Endothelial cell of umbilical vein (primary cell): Measurements from ENCODE around the gene MYO16. TPM values are rescaled to one million over a fixed set of nuclear protein-coding genes. Genes with fewer than 3 reads are reported as not detected.

Source experiments
- BruUV-seq: library from RNA; stranded (reverse); fragments of 400-500 nt; replicated peaks from 2 replicates; lab custom pipeline; 2021; lab: Mats Ljungman, UMichigan
- CTCF ChIA-PET: fragments of 300-600, 350-600 bp; sonication (Branson Sonifier 250); formaldehyde crosslinking; loops from one replicate; lab custom pipeline; 2021; ENCODE audit warnings: antibody characterized with exemption, inconsistent platforms; lab: Charles Lee
- POLR2A ChIA-PET: fragments of 300-600, 350-600 bp; sonication (Branson Sonifier 250); formaldehyde crosslinking; loops from one replicate; lab custom pipeline; 2021; ENCODE audit warnings: antibody characterized with exemption, inconsistent platforms; lab: Charles Lee
- DNase-seq: peaks from one replicate; pipeline ENCODE4 v3.0.0-alpha.2; 2011; ENCODE audit warnings: low read depth, low spot score
- FAIRE-seq: peaks from 2 replicates; lab custom pipeline; 2011; peaks lifted over from hg19 to GRCh38; lab: Jason Lieb, UNC
- H2AFZ ChIP-seq: 2 replicates; pipeline ENCODE4 v1.6.0; 2012; ENCODE audit warnings: low read depth, low read length, control low read depth, inconsistent platforms
- H3K27ac ChIP-seq: 2 replicates; pipeline ENCODE4 v1.5.1; 2011; ENCODE audit warnings: low read depth, mild to moderate bottlenecking, control low read depth, low read length, moderate library complexity; ENCODE audit not compliant: insufficient read depth
- H3K27me3 ChIP-seq, 2 experiments: 2 replicates each; pipeline versions ENCODE4 v1.6.0 to v1.6.1; 2011; ENCODE audit warnings: low read length in 2 of 2, mixed read lengths in 1 of 2; ENCODE audit not compliant: control insufficient read depth in 2 of 2, insufficient read depth in 2 of 2
- H3K36me3 ChIP-seq, 2 experiments: 2 replicates in 1 of 2; 3 replicates in 1 of 2; pipeline ENCODE4 v1.5.1; 2011; ENCODE audit warnings: low read length in 2 of 2, mild to moderate bottlenecking in 1 of 2, moderate library complexity in 1 of 2; ENCODE audit not compliant: control insufficient read depth in 2 of 2, insufficient read depth in 2 of 2; ENCODE audit errors: extremely low read depth in 1 of 2
- H3K4me1 ChIP-seq: 3 replicates; pipeline ENCODE4 v1.5.1; 2011; ENCODE audit warnings: mild to moderate bottlenecking, low read length; ENCODE audit not compliant: control insufficient read depth, insufficient read depth; ENCODE audit errors: extremely low read depth
- H3K4me2 ChIP-seq: 2 replicates; pipeline ENCODE4 v1.6.1; 2011; ENCODE audit warnings: low read length, control low read depth, mixed read lengths; ENCODE audit not compliant: insufficient read depth
- H3K4me3 ChIP-seq, 3 experiments: fragments of 200-600 bp in 1 of 3; sonication (generic), shearing (Covaris generic) in 1 of 3; replicated peaks in 1 of 3; 2 replicates each; pipeline ENCODE4 v1.5.1; 2011 to 2016; ENCODE audit warnings: control low read depth in 3 of 3, low read length in 3 of 3, mild to moderate bottlenecking in 2 of 3, inconsistent platforms in 1 of 3, low read depth in 1 of 3, moderate library complexity in 1 of 3; ENCODE audit not compliant: insufficient read depth in 1 of 3
- H3K79me2 ChIP-seq: 2 replicates; pipeline ENCODE4 v1.6.0; 2012; ENCODE audit warnings: low read length, inconsistent platforms; ENCODE audit not compliant: control insufficient read depth, insufficient read depth
- H3K9ac ChIP-seq: replicated peaks from 2 replicates; pipeline ENCODE3; 2011; ENCODE audit warnings: low read length, control low read depth; ENCODE audit not compliant: insufficient read depth; ENCODE audit errors: extremely low read depth
- H3K9me1 ChIP-seq: replicated peaks from 3 replicates; pipeline ENCODE4 v1.6.0; 2011; ENCODE audit warnings: mild to moderate bottlenecking, low read length; ENCODE audit not compliant: control insufficient read depth, insufficient read depth; ENCODE audit errors: extremely low read depth
- H3K9me3 ChIP-seq: replicated peaks from 2 replicates; pipeline ENCODE4 v1.5.1; 2012; ENCODE audit warnings: low read length, inconsistent platforms; ENCODE audit not compliant: control insufficient read depth, insufficient read depth
- H4K20me1 ChIP-seq: replicated peaks from 2 replicates; pipeline ENCODE3; 2011; ENCODE audit warnings: mild to moderate bottlenecking, low read length; ENCODE audit not compliant: control insufficient read depth, insufficient read depth; ENCODE audit errors: extremely low read depth
- EZH2 ChIP-seq: IDR thresholded peaks from 2 replicates; pipeline ENCODE4 v1.6.1; 2012; ENCODE audit warnings: borderline replicate concordance, low read depth, mild to moderate bottlenecking, moderate library complexity, low read length, inconsistent platforms; ENCODE audit not compliant: severe bottlenecking
- FOS ChIP-seq: IDR thresholded peaks from 2 replicates; pipeline ENCODE4 v1.6.1; 2011; ENCODE audit warnings: mild to moderate bottlenecking, low read length, moderate library complexity, borderline replicate concordance; ENCODE audit not compliant: insufficient read depth
- GATA2 ChIP-seq: IDR thresholded peaks from 2 replicates; pipeline ENCODE4 v1.7.0; 2011; ENCODE audit warnings: low read depth, mild to moderate bottlenecking, moderate library complexity, mixed read lengths, low read length; ENCODE audit not compliant: insufficient read length, insufficient read depth
- JUN ChIP-seq: IDR thresholded peaks from 2 replicates; pipeline ENCODE4 v1.6.1; 2011; ENCODE audit warnings: borderline replicate concordance, low read depth; ENCODE audit not compliant: insufficient read length, insufficient read depth
- MYC ChIP-seq: IDR thresholded peaks from one replicate; pipeline ENCODE4 v1.6.1; 2011; ENCODE audit warnings: mild to moderate bottlenecking, low read depth, low read length
- POLR2A ChIP-seq: IDR thresholded peaks from 2 replicates; pipeline ENCODE4 v1.6.1; 2012; ENCODE audit warnings: low read depth, mild to moderate bottlenecking, control low read depth, low read length
- POLR2AphosphoS5 ChIP-seq: IDR thresholded peaks from 2 replicates; pipeline ENCODE4 v1.6.1; 2012; ENCODE audit warnings: low read depth, mild to moderate bottlenecking, control low read depth, low read length, moderate library complexity; ENCODE audit not compliant: insufficient read depth
- dilution Hi-C: fragments of 300-500 bp; cut with MboI; formaldehyde crosslinking; loops from one replicate; pipeline ENCODE4 v1.15.0; 2019; ENCODE audit warnings: low sequenced_read_pairs; ENCODE audit not compliant: extremely low pct_ligation_motif_present
- intact Hi-C: fragments of 100-400 bp; cut with micrococcal nuclease; formaldehyde crosslinking; loops from one replicate; pipeline ENCODE4 v1.10.0; 2022
- polyA plus RNA-seq, 4 experiments: library from polyadenylated mRNA; depleted of rRNA in 3 of 4; stranded (reverse) in 3 of 4; unstranded in 1 of 4; fragments of >200 nt; gene quantifications; 2 replicates each; pipeline versions ENCODE4 v1.2.1 to v1.2.3, GENCODE V29; 2011 to 2012; ENCODE audit warnings: missing spikeins in 1 of 4
- total RNA-seq: library from RNA; stranded (reverse); gene quantifications from 2 replicates; pipeline ENCODE4 v1.2.3, GENCODE V29; 2021
- TF ChIP-seq, protein P1 (sequence below), 2 donors: IDR thresholded peaks; 1 replicate in 1 of 2; 2 replicates in 1 of 2; pipeline ENCODE4 v1.5.1; 2011; ENCODE audit warnings: low read length in 2 of 2, mild to moderate bottlenecking in 2 of 2, moderate library complexity in 2 of 2, control low read depth in 1 of 2, inconsistent platforms in 1 of 2, low read depth in 1 of 2; ENCODE audit not compliant: insufficient read depth in 1 of 2; ENCODE audit errors: extremely low read depth in 1 of 2
- TF ChIP-seq, protein P2 (sequence below): IDR thresholded peaks from 2 replicates; pipeline ENCODE4 v1.6.1; 2011; ENCODE audit not compliant: insufficient read depth, insufficient read length

Gene MYO16
- total and polyA plus RNA-seq, 2 donors (not counting 3 experiments of a cell fraction or from before 2014, with no cell fraction given): 0.03 to 0.04 TPM

GRCh38 chr13:108859197-108860012, 230.0 kb downstream of the MYO16 start:
- Histone ChIP-seq H3K4me3 (no peak overlapping the region), H4K20me1 (no peaks in the 10 kb centered on the region), H3K9ac (no peak overlapping the region), H3K27me3 (no peaks in the 10 kb centered on the region), H3K9me1 (no peaks in the 10 kb centered on the region), H3K79me2 (no peaks in the 10 kb centered on the region), H3K27ac (no peak overlapping the region), H3K4me1 (no peaks in the 10 kb centered on the region), H3K9me3 (no peaks in the 10 kb centered on the region), H3K36me3 (no peaks in the 10 kb centered on the region), H3K4me2 (no peak overlapping the region), H2AFZ (no peak overlapping the region)
- TF ChIP-seq GATA2: no peak
- TF ChIP-seq MYC: no peak
- TF ChIP-seq, protein P1, sequence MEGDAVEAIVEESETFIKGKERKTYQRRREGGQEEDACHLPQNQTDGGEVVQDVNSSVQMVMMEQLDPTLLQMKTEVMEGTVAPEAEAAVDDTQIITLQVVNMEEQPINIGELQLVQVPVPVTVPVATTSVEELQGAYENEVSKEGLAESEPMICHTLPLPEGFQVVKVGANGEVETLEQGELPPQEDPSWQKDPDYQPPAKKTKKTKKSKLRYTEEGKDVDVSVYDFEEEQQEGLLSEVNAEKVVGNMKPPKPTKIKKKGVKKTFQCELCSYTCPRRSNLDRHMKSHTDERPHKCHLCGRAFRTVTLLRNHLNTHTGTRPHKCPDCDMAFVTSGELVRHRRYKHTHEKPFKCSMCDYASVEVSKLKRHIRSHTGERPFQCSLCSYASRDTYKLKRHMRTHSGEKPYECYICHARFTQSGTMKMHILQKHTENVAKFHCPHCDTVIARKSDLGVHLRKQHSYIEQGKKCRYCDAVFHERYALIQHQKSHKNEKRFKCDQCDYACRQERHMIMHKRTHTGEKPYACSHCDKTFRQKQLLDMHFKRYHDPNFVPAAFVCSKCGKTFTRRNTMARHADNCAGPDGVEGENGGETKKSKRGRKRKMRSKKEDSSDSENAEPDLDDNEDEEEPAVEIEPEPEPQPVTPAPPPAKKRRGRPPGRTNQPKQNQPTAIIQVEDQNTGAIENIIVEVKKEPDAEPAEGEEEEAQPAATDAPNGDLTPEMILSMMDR (IDR thresholded peaks at IDR 0.05; ENCODE audit: extremely low read depth in 1 of 2, insufficient read depth in 1 of 2, low read depth in 1 of 2, low read length in 2 of 2): no peak
- TF ChIP-seq FOS: no peak
- TF ChIP-seq POLR2A: no peak
- TF ChIP-seq, protein P2, sequence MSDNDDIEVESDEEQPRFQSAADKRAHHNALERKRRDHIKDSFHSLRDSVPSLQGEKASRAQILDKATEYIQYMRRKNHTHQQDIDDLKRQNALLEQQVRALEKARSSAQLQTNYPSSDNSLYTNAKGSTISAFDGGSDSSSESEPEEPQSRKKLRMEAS: no peak
- no peak for TF ChIP-seq POLR2AphosphoS5
- no peak for TF ChIP-seq JUN
- no peak for TF ChIP-seq EZH2
- CTCF ChIA-PET: interaction anchor here (1.0 kb wide), 1 partner anchor 36 kb away, joined by 3 read pairs; no protein-coding TSS in a partner anchor
- no peak for DNase-seq
- dilution Hi-C loops: no loop called here
- no TSS peak for BruUV-seq
- no peak for FAIRE-seq
- intact Hi-C loops: no loop called here
- POLR2A ChIA-PET: no interaction called here
